Measurements from ENCODE around the gene DOCK1. TPM values are rescaled to one million over a fixed set of nuclear protein-coding genes. Genes with fewer than 3 reads are reported as not detected.

Gene DOCK1
- total RNA-seq, 4 donors from 2014 or later: 50.8 to 59.0 (median 53.6) TPM

GRCh38 chr10:127082651-127083050 lies 177.4 kb downstream of the DOCK1 start:
- H3K4me1 ChIP-seq: no peaks in the 10 kb centered on the region
- H3K4me3 ChIP-seq: no peak overlapping the region
- 89 to 94% methylated on average over 3 to 4 of the region's 4 CpGs for WGBS, 2 donors (ENCODE audit: low coverage in 1 of 2)
- no peaks in the 10 kb centered on the region for H3K27me3 ChIP-seq
- H3K36me3 ChIP-seq: peaks cover 0 to 44% of the 10 kb centered on the region in 2 donors
- no peak for TF ChIP-seq CTCF (IDR thresholded peaks at IDR 0.05)
- no peak for TF ChIP-seq POLR2A (IDR thresholded peaks at IDR 0.05)
- TF ChIP-seq EP300 (IDR thresholded peaks at IDR 0.05): no peak
- TF ChIP-seq POLR2AphosphoS5 (IDR thresholded peaks at IDR 0.05): no peak
- H3K27ac ChIP-seq: no peak overlapping the region
- no peak for ATAC-seq
- H3K9me3 ChIP-seq: no peaks in the 10 kb centered on the region

GRCh38 chr10:127085957-127086356 lies 180.7 kb downstream of the DOCK1 start:
- no peak for TF ChIP-seq POLR2AphosphoS5 (IDR thresholded peaks at IDR 0.05)
- no peak for TF ChIP-seq POLR2A (IDR thresholded peaks at IDR 0.05)
- no peak for TF ChIP-seq EP300 (IDR thresholded peaks at IDR 0.05)
- no peak for TF ChIP-seq CTCF (IDR thresholded peaks at IDR 0.05)
- no peaks in the 10 kb centered on the region for H3K4me1 ChIP-seq
- no peak overlapping the region for H3K4me3 ChIP-seq
- H3K27me3 ChIP-seq: no peaks in the 10 kb centered on the region
- WGBS, 2 donors (ENCODE audit: low coverage in 1 of 2): 76 to 90% methylated on average over 2 to 5 of the region's 5 CpGs
- H3K9me3 ChIP-seq: no peaks in the 10 kb centered on the region
- peaks cover 0 to 53% of the 10 kb centered on the region in 2 donors for H3K36me3 ChIP-seq
- no peak overlapping the region for H3K27ac ChIP-seq
- no peak for ATAC-seq

GRCh38 chr10:127088908-127089307 lies 183.7 kb downstream of the DOCK1 start:
- 97 to 98% methylated on average over 8 to 9 of the region's 10 CpGs for WGBS, 2 donors (ENCODE audit: low coverage in 1 of 2)
- no peak for TF ChIP-seq POLR2AphosphoS5 (IDR thresholded peaks at IDR 0.05)
- TF ChIP-seq CTCF (IDR thresholded peaks at IDR 0.05): no peak
- no peak for TF ChIP-seq EP300 (IDR thresholded peaks at IDR 0.05)
- no peak for TF ChIP-seq POLR2A (IDR thresholded peaks at IDR 0.05)
- no peak overlapping the region for H3K4me3 ChIP-seq
- ATAC-seq: no peak
- peaks cover 0 to 57% of the 10 kb centered on the region in 2 donors for H3K36me3 ChIP-seq
- no peaks in the 10 kb centered on the region for H3K4me1 ChIP-seq
- H3K27ac ChIP-seq: no peak overlapping the region
- H3K27me3 ChIP-seq: no peaks in the 10 kb centered on the region
- H3K9me3 ChIP-seq: no peaks in the 10 kb centered on the region

GRCh38 chr10:127089446-127089845 lies 184.2 kb downstream of the DOCK1 start:
- peaks cover 0 to 58% of the 10 kb centered on the region in 2 donors for H3K36me3 ChIP-seq
- H3K9me3 ChIP-seq: no peaks in the 10 kb centered on the region
- ATAC-seq: no peak
- no peak for TF ChIP-seq CTCF (IDR thresholded peaks at IDR 0.05)
- no peak for TF ChIP-seq POLR2AphosphoS5 (IDR thresholded peaks at IDR 0.05)
- no peak for TF ChIP-seq EP300 (IDR thresholded peaks at IDR 0.05)
- no peak for TF ChIP-seq POLR2A (IDR thresholded peaks at IDR 0.05)
- no peaks in the 10 kb centered on the region for H3K4me1 ChIP-seq
- H3K27ac ChIP-seq: no peak overlapping the region
- H3K4me3 ChIP-seq: no peak overlapping the region
- no peaks in the 10 kb centered on the region for H3K27me3 ChIP-seq
- WGBS, 2 donors (ENCODE audit: low coverage in 1 of 2): 93 to 100% methylated on average over 1 to 2 of the region's 5 CpGs

GRCh38 chr10:127090138-127090537 lies 184.9 kb downstream of the DOCK1 start:
- ATAC-seq: no peak
- Histone ChIP-seq H3K27ac (no peak overlapping the region), H3K4me3 (no peak overlapping the region), H3K4me1 (no peaks in the 10 kb centered on the region), H3K27me3 (no peaks in the 10 kb centered on the region), H3K36me3 (peaks cover 0 to 62% of the 10 kb centered on the region in 2 donors), H3K9me3 (no peaks in the 10 kb centered on the region)
- WGBS, 2 donors (ENCODE audit: low coverage in 1 of 2): 92 to 94% methylated on average over 2 to 8 of the region's 8 CpGs
- TF ChIP-seq POLR2A (IDR thresholded peaks at IDR 0.05) (no peak), EP300 (IDR thresholded peaks at IDR 0.05) (no peak), CTCF (IDR thresholded peaks at IDR 0.05) (no peak), POLR2AphosphoS5 (IDR thresholded peaks at IDR 0.05) (no peak)
